Uterus (tissue), 2 donors: Measurements from ENCODE around the gene ADARB2.

ENCODE experiments used
- POLR2A ChIP-seq, 2 donors: fragments of 450-650 bp; IDR thresholded peaks; one replicate each; pipeline ENCODE4 v1.6.1; 2016; ENCODE audit warnings: antibody characterized with exemption in 2 of 2, mild to moderate bottlenecking in 1 of 2, moderate library complexity in 1 of 2
- TF ChIP-seq, protein P1 (sequence below), 4 experiments: fragments of 200-600 bp in 2 of 4; fragments of 450-650 bp in 2 of 4; sonication (generic) in 2 of 4; IDR thresholded peaks; one replicate each; pipeline ENCODE4 v1.5.1; 2016 to 2019; ENCODE audit warnings: antibody characterized with exemption in 4 of 4, mild to moderate bottlenecking in 2 of 4, moderate library complexity in 1 of 4

- TF ChIP-seq POLR2A (IDR thresholded peaks at IDR 0.05): no peak
- TF ChIP-seq, protein P1, sequence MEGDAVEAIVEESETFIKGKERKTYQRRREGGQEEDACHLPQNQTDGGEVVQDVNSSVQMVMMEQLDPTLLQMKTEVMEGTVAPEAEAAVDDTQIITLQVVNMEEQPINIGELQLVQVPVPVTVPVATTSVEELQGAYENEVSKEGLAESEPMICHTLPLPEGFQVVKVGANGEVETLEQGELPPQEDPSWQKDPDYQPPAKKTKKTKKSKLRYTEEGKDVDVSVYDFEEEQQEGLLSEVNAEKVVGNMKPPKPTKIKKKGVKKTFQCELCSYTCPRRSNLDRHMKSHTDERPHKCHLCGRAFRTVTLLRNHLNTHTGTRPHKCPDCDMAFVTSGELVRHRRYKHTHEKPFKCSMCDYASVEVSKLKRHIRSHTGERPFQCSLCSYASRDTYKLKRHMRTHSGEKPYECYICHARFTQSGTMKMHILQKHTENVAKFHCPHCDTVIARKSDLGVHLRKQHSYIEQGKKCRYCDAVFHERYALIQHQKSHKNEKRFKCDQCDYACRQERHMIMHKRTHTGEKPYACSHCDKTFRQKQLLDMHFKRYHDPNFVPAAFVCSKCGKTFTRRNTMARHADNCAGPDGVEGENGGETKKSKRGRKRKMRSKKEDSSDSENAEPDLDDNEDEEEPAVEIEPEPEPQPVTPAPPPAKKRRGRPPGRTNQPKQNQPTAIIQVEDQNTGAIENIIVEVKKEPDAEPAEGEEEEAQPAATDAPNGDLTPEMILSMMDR (IDR thresholded peaks at IDR 0.05): no peak
Observed at GRCh38 chr10:1581189-1581588, 156.1 kb downstream of the ADARB2 start.
